Measurements from ENCODE around the gene SMCR8.
A peak's percentile ranks its signal among the peaks of the same experiment; 100 is the strongest.
"Not testable (repeated sequence)": the region's sequence is repeated elsewhere in the genome, so short reads cannot be mapped to it uniquely, and the experiment has no call there.

SMCR8 gene

DNA sequence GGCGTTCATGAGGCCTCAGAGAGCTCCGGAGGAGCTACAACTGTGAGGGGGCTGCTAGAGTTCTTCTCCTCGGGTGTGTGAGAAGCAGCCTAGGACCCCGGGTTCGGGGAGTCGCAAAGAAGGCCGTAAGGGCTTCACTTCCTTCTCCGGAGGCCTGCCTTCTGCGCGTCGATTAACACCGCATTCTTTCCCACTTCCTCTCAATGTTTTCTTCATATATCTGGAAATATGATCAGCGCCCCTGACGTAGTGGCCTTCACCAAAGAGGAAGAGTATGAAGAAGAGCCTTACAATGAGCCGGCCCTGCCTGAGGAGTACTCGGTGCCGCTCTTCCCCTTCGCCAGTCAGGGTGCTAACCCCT lies 449 bp downstream of the SMCR8 start:
- intact Hi-C loops (cut with DNase I): loop anchor here (2.0 to 10.0 kb wide), 3 partner anchors 47 to 91 kb away; partner anchors contain the start of genes LLGL1, MIEF2 and SHMT1
- no peak for DNase-seq

- intact Hi-C loops (cut with DNase I): loop anchor here (2.0 to 10.0 kb wide), 3 partner anchors 46 to 91 kb away; partner anchors contain the start of genes LLGL1, MIEF2 and SHMT1
- peak in 1 of 10 donors; percentile 55 for DNase-seq
Measured at GRCh38 chr17:18315961-18316360, 868 bp downstream of the SMCR8 start.

DNA sequence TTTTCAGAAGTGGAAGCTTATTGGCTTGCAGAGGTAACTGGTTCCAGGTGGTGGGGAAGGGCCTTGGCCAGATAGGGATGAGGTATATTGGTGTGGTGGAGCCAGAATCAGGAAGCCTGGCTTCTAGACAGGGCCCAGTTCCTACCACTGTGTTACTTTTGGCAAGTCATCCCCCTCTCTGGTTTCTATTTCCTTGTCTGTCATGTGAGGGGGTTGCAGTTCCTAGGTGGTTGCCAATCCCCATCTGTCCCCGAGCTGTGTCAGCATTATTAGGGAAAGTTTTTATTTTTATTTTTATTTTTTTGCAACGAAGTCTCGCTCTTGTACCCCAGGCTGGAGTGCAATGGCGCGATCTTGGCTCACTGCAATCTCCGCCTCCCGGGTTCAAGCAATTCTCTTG lies 3.0 kb downstream of the SMCR8 start:
- intact Hi-C loops (cut with DNase I): loop anchor here (5.0 to 10.0 kb wide), 2 partner anchors 44 to 93 kb away; partner anchors contain the start of genes LLGL1 and SHMT1
- DNase-seq: peak in 1 of 10 donors; percentile 41

- peak in 1 of 10 donors; percentile 61 for DNase-seq
- intact Hi-C loops (cut with DNase I): loop anchor here (5.0 to 10.0 kb wide), 2 partner anchors 43 to 94 kb away; partner anchors contain the start of genes LLGL1 and SHMT1
Measured at GRCh38 chr17:18318771-18319450, 3.8 kb downstream of the SMCR8 start.

- DNase-seq: peak in 5 of 10 donors; percentile 26 to 86 (median 32)
- intact Hi-C loops (cut with DNase I): loop anchor here (5.0 to 10.0 kb wide), 2 partner anchors 43 to 95 kb away; partner anchors contain the start of genes LLGL1 and SHMT1
Measured at GRCh38 chr17:18319604-18320256, 4.6 kb downstream of the SMCR8 start.

DNA sequence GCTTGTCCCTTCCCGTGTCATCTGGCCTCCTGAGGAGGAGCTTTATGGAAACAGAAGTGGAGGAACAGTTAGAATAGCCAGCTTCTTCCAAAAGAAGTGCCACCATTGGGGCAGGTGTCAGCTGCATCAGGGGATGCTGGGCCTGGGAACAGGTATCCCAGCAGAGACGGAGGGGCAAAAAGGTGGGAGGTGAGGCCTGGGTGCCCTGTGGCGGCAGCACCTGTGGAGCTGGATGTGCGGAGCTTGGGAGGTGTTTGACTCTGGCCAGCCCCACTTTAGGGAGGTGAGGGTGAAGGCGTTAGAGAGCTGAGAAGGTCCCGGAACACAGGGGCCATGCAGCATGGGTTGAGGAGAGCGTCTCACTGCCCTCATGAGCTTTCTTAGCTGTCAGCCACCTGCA lies 5.2 kb downstream of the SMCR8 start:
- intact Hi-C loops (cut with DNase I): no loop called here
- no peak for DNase-seq

DNA sequence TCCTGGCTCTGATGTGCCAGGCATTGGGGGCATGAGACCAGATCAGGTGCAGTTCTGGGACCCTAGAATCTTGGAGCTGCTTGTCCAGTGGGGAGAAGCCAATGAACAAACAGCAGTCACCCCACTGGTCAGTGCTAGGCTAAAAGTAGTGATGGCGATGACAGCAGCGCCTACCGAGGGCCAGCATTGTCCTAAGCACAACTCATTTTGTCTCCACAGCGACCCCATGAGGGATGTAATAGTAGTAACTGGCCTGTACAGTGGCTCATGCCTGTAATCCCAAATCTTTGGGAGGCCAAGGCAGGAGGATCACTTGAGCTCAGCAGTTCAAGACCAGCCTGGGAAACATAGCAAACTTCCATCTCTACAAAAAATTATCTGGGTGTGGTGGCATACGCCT lies 6.2 kb downstream of the SMCR8 start:
- intact Hi-C loops (cut with DNase I): no loop called here
- DNase-seq: peak in 1 of 10 donors; percentile 29

DNA sequence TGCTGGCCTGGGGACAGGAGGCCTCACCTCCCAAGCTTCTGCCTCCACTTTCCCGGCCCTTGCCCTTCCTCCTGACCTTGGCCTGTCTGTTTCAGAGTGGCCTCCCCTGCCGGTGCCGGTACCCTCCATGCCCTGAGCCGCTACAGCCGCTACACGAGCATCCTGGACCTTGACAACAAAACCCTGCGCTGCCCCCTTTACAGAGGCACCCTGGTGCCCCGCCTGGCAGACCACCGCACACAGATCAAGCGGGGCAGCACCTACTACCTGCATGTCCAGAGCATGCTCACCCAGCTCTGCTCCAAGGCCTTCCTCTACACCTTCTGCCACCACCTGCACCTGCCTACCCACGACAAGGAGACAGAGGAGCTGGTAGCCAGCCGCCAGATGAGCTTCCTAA lies 7.4 kb downstream of the SMCR8 start:
- DNase-seq: peak in 1 of 10 donors; percentile 61
- intact Hi-C loops (cut with DNase I): no loop called here

GRCh38 chr17:18323007-18323406 lies 7.9 kb downstream of the SMCR8 start:
- intact Hi-C loops (cut with DNase I): no loop called here
- peak in 1 of 10 donors; percentile 24 for DNase-seq

DNA sequence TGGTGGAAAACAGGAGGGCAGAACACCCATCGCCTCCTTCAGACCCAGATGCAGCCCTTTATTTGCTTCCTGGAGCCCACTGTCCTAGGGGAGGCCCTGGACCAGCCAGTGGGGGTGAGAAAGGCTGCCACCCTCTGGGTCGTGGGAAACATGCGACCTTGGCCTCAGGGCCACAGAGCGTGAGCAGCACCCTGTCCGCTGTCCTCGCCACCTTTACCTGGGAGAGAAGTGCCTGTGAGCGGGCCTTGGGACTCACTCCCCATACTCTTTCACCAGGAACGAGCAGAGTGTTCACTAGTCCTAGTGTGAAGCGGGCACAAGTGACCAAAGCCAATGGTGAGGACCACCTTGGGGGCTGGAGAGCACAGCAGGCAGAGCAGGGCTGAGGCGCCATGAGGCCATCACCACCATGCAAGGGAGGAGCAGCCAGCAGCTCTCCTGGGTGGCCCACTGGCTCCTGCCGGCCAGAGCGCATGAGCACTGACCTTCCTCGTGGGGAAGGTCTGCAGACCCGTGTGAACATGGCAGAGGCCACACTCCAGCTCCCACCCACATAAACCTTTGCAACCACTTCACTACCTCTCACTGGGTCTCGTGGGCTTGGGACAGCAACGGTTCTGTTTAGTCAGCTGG lies 8.5 kb downstream of the SMCR8 start:
- intact Hi-C loops (cut with DNase I): no loop called here
- DNase-seq: peak in 1 of 10 donors; percentile 24

- intact Hi-C loops (cut with DNase I): no loop called here
- peak in 2 of 10 donors; percentile 77 to 83 for DNase-seq
Measured at GRCh38 chr17:18324140-18325050, 9.3 kb downstream of the SMCR8 start.

- DNase-seq: peak in 1 of 10 donors; percentile 2
- intact Hi-C loops (cut with DNase I): no loop called here
Measured at GRCh38 chr17:18326039-18326438, 10.9 kb downstream of the SMCR8 start.

- peak in 1 of 10 donors; percentile 69 for DNase-seq
- intact Hi-C loops (cut with DNase I): no loop called here
Measured at GRCh38 chr17:18326572-18326971, 11.5 kb downstream of the SMCR8 start.

GRCh38 chr17:18327093-18327492 lies 12.0 kb downstream of the SMCR8 start:
- peak in 1 of 10 donors; percentile 37 for DNase-seq
- intact Hi-C loops (cut with DNase I): no loop called here

GRCh38 chr17:18327556-18327955 lies 12.5 kb downstream of the SMCR8 start:
- intact Hi-C loops (cut with DNase I): no loop called here

GRCh38 chr17:18328643-18329204 lies 13.6 kb downstream of the SMCR8 start:
- intact Hi-C loops (cut with DNase I): no loop called here
- peak in 2 of 10 donors; percentile 55 to 58 for DNase-seq

More at GRCh38 chr17:18327556-18327955, 12.5 kb downstream of the SMCR8 start:
- peak in 2 of 10 donors; percentile 76 to 79 for DNase-seq

DNA sequence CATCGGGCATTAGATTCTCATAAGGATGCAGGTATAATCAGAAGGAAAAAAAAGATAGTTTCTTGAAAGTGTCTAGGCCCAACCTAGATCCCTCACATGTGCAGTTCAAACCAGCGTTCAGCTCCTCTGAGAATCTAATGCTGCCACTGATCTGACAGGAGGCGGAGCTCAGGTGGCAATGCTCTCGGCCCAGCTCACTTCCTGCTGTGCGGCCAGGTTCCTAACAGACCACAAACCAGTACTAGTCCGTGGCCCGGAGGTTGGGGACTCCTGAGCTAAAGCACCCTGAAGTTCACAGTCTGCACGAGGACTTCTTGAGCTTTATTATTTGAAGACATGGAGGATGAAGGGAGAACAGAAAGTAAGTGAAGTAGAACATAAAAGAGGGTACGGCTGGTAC lies 16.8 kb downstream of the SMCR8 start:
- no peak for DNase-seq
- intact Hi-C loops (cut with DNase I): no loop called here

GRCh38 chr17:18332909-18333489 lies 17.9 kb downstream of the SMCR8 start:
- DNase-seq: peak in 2 of 10 donors; percentile 33 to 41
- intact Hi-C loops (cut with DNase I): no loop called here

DNA sequence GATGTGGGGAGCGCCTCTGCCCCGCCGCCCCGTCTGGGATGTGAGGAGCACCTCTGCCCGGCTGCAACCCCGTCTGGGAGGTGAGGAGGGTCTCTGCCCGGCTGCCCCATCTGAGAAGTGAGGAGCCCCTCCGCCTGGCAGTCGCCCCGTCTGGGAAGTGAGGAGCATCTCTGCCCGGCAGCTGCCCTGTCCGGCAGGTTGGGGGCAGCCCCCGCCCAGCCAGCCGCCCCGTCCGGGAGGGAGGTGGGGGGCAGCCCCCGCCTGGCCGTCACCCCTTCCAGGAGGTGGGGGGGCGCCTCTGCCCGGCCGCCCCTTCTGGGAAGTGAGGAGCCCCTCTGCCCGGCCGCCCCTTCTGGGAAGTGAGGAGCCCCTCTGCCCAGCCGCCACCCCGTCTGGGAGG lies 23.1 kb downstream of the SMCR8 start:
- DNase-seq; intact Hi-C loops (cut with DNase I): not testable (repeated sequence)
